Measurements from ENCODE around the gene SCAANT1. TPM values are rescaled to one million over a fixed set of nuclear protein-coding genes. Genes with fewer than 3 reads are reported as not detected.

The SCAANT1 gene
- total RNA-seq, 2 donors from 2014 or later = not detected

GRCh38 chr3:63874769-63875168 lies 37.4 kb downstream of the SCAANT1 start:
- H3K27ac ChIP-seq = no peak overlapping the region
- H3K9me3 ChIP-seq = no peaks in the 10 kb centered on the region
- TF ChIP-seq, protein P1, sequence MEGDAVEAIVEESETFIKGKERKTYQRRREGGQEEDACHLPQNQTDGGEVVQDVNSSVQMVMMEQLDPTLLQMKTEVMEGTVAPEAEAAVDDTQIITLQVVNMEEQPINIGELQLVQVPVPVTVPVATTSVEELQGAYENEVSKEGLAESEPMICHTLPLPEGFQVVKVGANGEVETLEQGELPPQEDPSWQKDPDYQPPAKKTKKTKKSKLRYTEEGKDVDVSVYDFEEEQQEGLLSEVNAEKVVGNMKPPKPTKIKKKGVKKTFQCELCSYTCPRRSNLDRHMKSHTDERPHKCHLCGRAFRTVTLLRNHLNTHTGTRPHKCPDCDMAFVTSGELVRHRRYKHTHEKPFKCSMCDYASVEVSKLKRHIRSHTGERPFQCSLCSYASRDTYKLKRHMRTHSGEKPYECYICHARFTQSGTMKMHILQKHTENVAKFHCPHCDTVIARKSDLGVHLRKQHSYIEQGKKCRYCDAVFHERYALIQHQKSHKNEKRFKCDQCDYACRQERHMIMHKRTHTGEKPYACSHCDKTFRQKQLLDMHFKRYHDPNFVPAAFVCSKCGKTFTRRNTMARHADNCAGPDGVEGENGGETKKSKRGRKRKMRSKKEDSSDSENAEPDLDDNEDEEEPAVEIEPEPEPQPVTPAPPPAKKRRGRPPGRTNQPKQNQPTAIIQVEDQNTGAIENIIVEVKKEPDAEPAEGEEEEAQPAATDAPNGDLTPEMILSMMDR (IDR thresholded peaks at IDR 0.05) = no peak
- no peaks in the 10 kb centered on the region for H3K27me3 ChIP-seq
- intact Hi-C loops (cut with DNase I) = no loop called here
- H3K36me3 ChIP-seq = no peaks in the 10 kb centered on the region
- H3K9ac ChIP-seq (ENCODE audit: low read depth in 2 of 2, low read length in 2 of 2) = no peak overlapping the region
- no peak for DNase-seq
- no peaks in the 10 kb centered on the region for H3K4me1 ChIP-seq
- H3K4me3 ChIP-seq = no peak overlapping the region

- no peak overlapping the region for H3K9ac ChIP-seq (ENCODE audit: low read depth in 2 of 2, low read length in 2 of 2)
- H3K4me3 ChIP-seq = no peak overlapping the region
- no peak overlapping the region for H3K27ac ChIP-seq
- intact Hi-C loops (cut with DNase I) = no loop called here
- TF ChIP-seq, protein P1 (IDR thresholded peaks at IDR 0.05) = no peak
- H3K9me3 ChIP-seq = no peaks in the 10 kb centered on the region
- no peak for DNase-seq
- no peaks in the 10 kb centered on the region for H3K4me1 ChIP-seq
- no peaks in the 10 kb centered on the region for H3K36me3 ChIP-seq
- H3K27me3 ChIP-seq = no peaks in the 10 kb centered on the region
Measured at GRCh38 chr3:63872135-63872924, 39.9 kb downstream of the SCAANT1 start.

DNA sequence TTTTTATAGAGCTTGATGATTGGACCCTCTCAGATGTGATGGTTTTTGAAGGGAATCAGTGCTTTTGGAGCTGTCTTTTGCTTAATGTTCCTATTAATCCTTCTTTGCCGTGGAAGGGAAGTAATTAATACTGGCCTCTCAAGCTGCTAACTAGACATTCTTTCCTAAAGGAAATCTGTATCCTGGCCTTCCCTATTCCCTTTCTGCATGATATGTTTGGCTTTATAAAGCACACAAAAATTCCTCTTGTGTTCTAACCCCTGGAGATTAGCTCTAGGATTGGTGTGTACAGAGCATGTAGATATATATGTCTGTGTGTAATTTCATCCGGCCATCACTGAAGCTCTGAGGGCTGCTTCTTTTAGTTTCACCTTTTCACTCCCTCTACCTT lies 41.6 kb downstream of the SCAANT1 start:
- H3K9me3 ChIP-seq = no peaks in the 10 kb centered on the region
- no peak overlapping the region for H3K27ac ChIP-seq
- no peaks in the 10 kb centered on the region for H3K27me3 ChIP-seq
- intact Hi-C loops (cut with DNase I) = no loop called here
- no peak overlapping the region for H3K9ac ChIP-seq (ENCODE audit: low read depth in 2 of 2, low read length in 2 of 2)
- no peak overlapping the region for H3K4me3 ChIP-seq
- no peak for DNase-seq
- H3K4me1 ChIP-seq = no peaks in the 10 kb centered on the region
- H3K36me3 ChIP-seq = no peaks in the 10 kb centered on the region
- TF ChIP-seq, protein P1 (IDR thresholded peaks at IDR 0.05) = no peak

DNA sequence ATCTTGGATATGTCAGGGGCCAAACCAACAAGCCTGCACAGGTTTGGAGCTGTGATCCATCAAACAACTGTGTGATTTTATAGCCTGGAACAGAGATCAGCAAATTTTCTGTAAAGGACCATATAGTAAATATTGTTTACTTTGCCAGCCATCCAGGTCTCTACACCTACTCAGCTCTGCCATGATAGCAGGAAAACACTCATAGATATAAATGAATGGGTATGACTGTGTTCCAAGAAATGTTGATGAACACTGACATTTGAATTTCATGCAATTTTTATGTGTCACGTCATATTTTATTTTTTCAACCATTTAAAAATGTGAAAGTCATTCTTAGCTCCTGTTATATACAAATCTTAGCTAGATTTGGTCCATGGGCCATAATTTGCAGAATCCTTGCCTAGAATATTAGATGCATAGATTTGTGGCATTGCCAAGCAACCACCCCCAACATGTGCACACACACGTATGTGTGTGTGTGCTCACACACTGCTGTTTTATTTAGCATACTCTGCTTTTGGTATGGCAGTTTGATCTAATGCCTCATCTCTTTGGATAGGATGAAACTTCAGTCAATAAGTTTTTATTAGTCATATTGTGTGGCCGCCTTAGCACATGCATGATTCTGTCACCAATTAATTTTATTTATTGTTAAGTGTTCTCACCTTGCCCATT lies 42.1 kb downstream of the SCAANT1 start:
- no peak overlapping the region for H3K9ac ChIP-seq (ENCODE audit: low read depth in 2 of 2, low read length in 2 of 2)
- no peaks in the 10 kb centered on the region for H3K27me3 ChIP-seq
- no peak for DNase-seq
- no peak overlapping the region for H3K4me3 ChIP-seq
- no peaks in the 10 kb centered on the region for H3K9me3 ChIP-seq
- H3K4me1 ChIP-seq = no peaks in the 10 kb centered on the region
- H3K36me3 ChIP-seq = no peaks in the 10 kb centered on the region
- TF ChIP-seq, protein P1 (IDR thresholded peaks at IDR 0.05) = no peak
- no peak overlapping the region for H3K27ac ChIP-seq
- intact Hi-C loops (cut with DNase I) = loop anchor here (5.0 kb wide), 1 partner anchor 37 kb away; no protein-coding TSS in a partner anchor

DNA sequence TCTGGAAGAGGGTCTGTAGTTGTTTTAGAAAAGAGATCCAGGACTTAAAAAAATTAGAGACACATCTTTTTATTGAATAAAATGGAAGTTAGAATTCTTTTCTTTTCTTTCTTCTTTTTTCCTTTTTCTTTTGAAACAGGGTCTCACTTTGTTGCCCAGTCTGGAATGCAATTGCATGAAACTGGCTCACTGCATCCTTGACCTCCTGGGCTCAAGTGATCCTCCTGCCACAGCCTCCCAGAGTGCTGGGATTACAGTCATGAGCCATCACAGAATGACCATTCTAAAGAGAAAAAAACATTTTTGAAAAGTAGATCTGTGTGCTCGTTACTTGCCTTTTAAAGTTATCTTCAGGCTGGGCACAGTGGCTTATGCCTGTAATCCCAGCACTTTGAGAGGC lies 45.0 kb downstream of the SCAANT1 start:
- no peak overlapping the region for H3K4me3 ChIP-seq
- TF ChIP-seq, protein P1 (IDR thresholded peaks at IDR 0.05) = no peak
- intact Hi-C loops (cut with DNase I) = loop anchor here (5.0 kb wide), 1 partner anchor 40 kb away; no protein-coding TSS in a partner anchor
- no peak for DNase-seq
- no peaks in the 10 kb centered on the region for H3K9me3 ChIP-seq
- H3K27me3 ChIP-seq = no peaks in the 10 kb centered on the region
- H3K9ac ChIP-seq (ENCODE audit: low read depth in 2 of 2, low read length in 2 of 2) = no peak overlapping the region
- no peaks in the 10 kb centered on the region for H3K4me1 ChIP-seq
- no peaks in the 10 kb centered on the region for H3K36me3 ChIP-seq
- no peak overlapping the region for H3K27ac ChIP-seq
